HG03457 (cell line): ENCODE data around the gene CTNNAL1.

Source experiments
- ATAC-seq: cut with Tn5 transposase; IDR thresholded peaks from one replicate; pipeline ENCODE4 v1.9.1; 2021; ENCODE audit warnings: moderate number of reproducible peaks; ENCODE audit not compliant: unreplicated experiment

Gene CTNNAL1

GRCh38 chr9:109027176-109027575 is 13.9 kb upstream of the CTNNAL1 start:
- ATAC-seq, result no peak

GRCh38 chr9:109026306-109026705 is 13.0 kb upstream of the CTNNAL1 start:
- ATAC-seq, result no peak

DNA sequence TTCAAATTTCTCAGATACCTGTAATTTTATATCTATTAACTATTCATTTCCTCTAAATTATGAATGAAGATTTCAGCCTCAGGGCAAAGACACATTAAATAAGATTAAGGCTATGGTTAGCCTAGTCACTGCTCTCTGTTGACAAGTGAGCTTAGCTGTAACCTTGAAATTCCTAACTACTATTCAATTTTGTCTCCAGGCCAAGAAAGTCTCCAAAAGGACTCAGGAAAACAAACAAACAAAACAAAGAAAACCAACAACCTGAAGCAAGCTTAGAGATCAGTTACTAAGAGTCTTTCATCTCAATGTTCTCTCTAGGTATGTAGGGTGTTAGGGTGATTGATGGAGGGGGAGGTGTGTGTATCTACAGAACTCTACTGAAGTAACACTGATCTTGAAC is 9.6 kb upstream of the CTNNAL1 start:
- ATAC-seq, result no peak

GRCh38 chr9:109020581-109021511 is 7.5 kb upstream of the CTNNAL1 start:
- no peak for ATAC-seq

DNA sequence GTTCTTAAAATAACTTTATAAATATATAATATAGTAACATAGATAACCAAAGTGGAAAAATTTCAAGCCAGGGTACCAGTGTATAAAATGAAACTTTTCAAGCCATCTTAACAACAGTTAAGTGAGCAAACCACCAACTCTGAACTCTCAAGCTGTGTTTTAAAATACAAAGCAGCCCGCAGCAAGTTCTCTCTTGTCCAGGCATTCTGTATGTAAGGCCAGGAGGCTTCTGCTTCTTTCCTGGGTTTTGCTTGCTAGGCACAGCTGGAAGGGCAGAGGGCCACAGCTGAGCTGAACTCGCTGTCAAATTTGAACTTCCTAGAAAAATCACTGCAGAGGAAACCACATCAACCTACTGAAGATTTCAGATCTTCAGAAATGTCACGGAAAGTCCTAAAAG is 6.8 kb upstream of the CTNNAL1 start:
- no peak for ATAC-seq

DNA sequence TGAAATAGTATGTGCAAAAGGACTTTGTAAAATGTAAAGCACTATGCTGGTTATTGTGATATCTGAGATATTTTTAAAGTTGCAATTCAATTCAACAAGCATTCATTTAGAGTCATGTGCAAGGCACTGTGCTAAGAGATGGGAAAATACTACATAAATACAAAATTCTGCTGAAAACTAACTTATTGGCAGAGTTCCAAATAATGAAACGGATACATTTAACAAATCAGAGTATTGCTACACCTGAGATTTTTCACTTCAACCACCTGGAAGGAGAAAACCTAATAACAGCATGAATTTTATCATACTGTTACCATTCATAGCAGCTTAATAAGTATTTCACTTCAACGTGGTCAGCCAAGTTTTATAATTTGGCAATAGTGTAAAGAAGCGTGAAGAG is 6.1 kb upstream of the CTNNAL1 start:
- no peak for ATAC-seq

DNA sequence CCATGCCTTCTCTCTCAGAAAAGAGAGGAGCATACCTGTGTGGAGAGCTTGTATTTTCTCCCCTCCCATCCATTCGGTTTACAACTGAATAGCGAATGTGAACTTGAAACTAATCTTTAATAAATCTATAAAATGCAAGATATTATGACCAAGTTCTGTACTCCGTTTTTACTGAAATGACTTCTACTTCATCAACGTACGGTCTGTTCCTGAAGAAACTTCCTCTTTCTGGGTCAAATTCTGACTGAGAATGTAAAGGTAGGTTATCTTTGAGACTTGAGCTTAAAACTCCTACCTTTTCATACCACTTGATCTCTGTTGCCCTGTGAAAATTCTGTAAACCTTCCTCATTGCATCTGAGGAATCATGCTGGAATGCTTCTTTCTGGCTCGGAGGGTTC is 4.2 kb upstream of the CTNNAL1 start:
- ATAC-seq, result no peak

DNA sequence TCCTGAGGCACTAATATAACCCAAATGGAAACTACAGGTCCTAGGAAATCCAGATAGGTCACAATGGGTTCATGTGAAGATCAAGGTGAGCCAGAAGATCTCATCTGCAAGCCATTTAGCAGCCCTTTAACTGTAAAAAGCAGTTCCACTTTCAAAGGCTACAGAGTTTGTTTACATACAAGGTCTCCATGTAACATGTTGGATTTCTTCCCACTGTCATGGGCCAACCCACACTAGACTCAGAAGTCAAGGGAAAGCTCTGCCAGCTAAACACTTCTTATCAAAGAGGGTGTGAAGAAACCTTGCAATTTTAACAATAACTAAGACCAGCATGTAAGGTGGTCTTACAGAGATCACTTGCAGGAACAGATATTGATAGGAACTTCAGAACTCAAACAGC is 3.8 kb upstream of the CTNNAL1 start:
- no peak for ATAC-seq

- ATAC-seq, result no peak
These were observed 2.8 kb upstream of the CTNNAL1 start for GRCh38 chr9:109016132-109016531.

- ATAC-seq, result no peak
These were observed 1.4 kb upstream of the CTNNAL1 start for GRCh38 chr9:109014608-109015280.

DNA sequence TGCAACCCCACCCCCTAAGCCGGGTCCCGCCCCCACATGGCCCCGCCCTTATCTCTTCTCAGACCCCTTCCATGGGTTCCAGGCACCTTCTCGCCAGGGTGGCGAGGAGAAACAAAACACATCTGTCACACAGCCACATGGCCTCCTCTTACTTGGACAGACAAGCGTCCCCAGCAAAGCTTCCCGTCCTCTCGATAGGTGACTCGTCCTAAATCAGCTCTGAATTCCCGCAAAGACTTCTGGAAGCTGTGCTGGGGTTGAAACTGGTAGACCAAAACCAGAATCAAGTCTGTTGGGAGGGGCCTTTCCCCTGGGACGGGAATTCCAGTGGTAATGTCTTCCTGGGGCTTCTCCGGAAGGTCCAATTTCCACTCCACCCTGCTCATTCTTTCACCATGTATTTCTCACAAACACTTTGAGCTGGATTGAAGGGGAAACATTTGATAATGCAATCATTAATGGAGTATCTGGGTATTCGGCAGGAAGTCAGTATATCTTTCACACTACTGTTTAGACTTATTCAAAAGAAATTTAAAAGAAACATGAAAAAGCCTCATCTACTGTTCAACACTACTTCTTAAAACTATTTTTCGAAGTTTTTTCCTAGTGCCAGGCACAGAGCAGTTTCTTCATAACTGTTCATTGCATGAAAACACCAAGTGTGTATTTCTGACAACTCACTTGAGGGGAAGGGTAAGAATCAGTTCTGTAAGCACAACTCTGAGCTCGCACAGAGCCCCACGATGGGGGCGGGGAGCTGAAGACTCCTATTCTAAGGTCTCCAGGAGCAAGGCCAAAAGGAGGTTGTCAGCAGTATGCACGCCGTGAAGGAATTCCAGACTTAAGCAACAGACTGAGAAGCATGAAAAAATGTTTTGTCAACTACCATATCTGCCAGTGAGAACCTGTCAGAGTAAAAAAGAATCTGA is 644 bp upstream of the CTNNAL1 start:
- ATAC-seq, result no peak

DNA sequence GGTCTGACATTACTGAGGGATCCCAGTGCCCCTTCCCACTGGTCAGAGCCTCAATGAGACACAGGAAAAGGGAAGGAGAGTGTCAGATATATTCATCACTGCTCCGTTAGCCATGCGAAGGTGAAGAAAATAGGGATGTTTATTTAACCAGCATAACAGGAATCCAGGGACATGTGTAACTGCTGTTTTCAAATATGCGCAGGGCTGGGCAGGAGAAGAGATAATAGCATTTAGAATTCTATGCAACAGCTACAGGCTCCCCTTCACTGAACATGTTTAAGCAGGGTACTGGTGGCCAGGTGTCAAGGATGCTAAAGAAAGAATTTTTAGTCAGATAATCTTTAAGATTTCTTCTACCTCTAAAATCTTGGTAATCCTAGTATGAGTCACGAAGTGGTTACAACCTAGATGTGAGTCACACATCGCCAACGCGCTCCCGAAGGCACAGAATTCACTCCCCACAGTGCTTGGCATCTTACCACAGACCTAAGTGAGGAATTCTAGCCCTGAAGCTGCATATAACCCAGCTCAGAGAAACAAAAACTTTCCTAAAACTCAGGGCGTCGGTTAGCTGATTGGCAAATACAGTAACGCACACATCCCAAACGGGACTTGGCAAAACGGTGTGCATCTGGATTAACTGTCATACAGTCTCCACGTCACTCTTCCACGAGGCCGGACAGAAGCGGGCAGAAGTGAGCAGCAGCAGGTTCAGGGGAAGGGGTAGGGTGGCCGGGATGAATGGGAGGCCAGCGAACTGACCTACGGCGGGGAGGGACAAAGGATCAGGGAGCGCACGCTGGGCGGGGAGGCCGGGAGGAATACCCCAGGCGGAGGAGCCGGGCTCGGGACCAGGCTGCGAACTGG is 1.1 kb downstream of the CTNNAL1 start:
- no peak for ATAC-seq

GRCh38 chr9:109011231-109011671 is 2.0 kb downstream of the CTNNAL1 start:
- no peak for ATAC-seq

- peak; percentile 41 for ATAC-seq
These were observed 2.6 kb downstream of the CTNNAL1 start for GRCh38 chr9:109010746-109011145.

- ATAC-seq, result no peak
These were observed 7.6 kb downstream of the CTNNAL1 start for GRCh38 chr9:109005678-109006077.

DNA sequence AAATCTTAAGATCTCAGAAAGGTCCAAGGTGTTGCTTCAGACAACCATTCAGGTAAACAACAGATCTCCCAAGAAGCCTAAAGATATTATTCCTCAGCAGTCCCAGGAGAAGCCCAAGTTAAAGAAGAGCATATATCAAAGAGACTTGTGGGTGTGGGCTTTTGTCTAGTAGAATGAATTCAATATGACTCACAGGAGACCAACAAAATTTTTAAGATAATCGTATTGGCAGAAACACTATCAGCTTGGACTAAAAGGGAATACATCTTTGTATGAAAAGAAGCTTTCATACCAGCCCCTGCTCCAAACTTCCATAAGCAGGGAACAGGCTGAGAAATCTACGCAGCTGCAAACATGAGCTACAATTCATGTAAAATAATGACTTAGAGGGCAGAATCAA is 10.2 kb downstream of the CTNNAL1 start:
- ATAC-seq, result no peak

DNA sequence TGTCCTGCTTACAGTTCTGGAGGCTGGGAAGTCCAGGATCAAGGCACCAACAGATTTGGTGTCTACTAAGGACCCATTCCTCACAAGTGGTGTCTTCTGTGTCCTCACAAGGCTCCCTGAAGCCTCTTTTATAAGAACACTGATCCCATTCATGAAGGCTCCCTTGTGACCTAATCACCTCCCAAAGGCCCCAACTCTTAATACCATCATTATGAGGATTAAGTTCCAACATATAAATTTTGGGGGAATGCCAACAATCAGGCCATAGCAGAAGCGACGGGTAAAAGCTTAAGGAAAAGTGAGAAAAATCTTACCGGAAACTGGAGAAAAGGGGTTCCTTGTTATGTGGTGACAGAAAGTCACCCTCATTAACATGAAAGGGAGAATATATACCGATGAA is 11.2 kb downstream of the CTNNAL1 start:
- no peak for ATAC-seq

DNA sequence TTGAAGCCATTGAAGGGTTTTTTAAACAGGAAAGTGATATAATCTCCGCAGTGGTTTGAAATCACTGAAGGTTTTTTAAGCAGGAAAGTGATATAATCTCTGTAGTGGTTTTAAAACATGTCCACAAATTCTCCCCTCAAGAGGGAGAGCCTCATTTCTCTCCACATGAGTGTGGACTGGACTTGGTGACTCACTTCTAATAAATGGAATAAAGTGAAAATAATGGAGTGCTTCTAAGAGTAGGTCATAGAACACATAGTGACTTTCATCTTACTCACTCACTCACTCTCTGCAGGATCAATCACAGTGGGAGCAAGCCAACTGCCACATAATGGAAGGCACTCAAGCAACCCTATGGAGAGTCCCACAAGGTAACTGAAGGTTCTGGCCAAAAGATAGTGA is 12.0 kb downstream of the CTNNAL1 start:
- ATAC-seq, result no peak

- ATAC-seq, result no peak
These were observed 16.2 kb downstream of the CTNNAL1 start for GRCh38 chr9:108997112-108997511.

DNA sequence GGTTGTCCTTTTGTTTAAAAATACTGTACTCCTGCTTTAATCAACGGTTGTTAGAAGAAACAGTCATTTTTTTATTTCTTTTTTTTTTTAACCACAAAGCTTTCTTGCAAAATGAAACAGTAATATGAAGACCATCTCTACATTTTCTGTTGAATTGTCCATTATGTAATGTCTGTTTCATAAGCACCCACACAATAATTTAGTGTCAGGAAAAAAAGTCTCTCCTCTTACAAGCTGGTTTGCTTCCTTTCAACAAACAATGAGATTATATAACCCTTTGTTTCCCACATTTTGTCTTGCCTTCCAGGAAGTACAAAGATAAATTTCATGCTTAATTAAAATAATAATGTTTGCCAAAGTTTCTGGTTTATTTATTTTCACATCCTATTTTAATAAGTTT is 16.7 kb downstream of the CTNNAL1 start:
- ATAC-seq, result no peak
